Gastrocnemius medialis (tissue), 4 donors: ENCODE measurements around the gene ALOX5AP.

Experiments
- POLR2A ChIP-seq, 2 donors: fragments of 450-650 bp; IDR thresholded peaks; one replicate each; pipeline ENCODE4 v1.6.1; 2017; ENCODE audit warnings: antibody characterized with exemption in 2 of 2, mild to moderate bottlenecking in 2 of 2, moderate library complexity in 2 of 2
- TF ChIP-seq, protein P1 (sequence below), 5 experiments: fragments of 450-650 bp in 3 of 5; fragments of 200-600 bp in 2 of 5; sonication (generic) in 2 of 5; IDR thresholded peaks in 4 of 5; conservative IDR thresholded peaks in 1 of 5; 1 replicate in 4 of 5; 2 replicates in 1 of 5; pipeline ENCODE4 v1.5.1; 2016 to 2019; ENCODE audit warnings: antibody characterized with exemption in 5 of 5, mild to moderate bottlenecking in 3 of 5, moderate library complexity in 3 of 5

DNA sequence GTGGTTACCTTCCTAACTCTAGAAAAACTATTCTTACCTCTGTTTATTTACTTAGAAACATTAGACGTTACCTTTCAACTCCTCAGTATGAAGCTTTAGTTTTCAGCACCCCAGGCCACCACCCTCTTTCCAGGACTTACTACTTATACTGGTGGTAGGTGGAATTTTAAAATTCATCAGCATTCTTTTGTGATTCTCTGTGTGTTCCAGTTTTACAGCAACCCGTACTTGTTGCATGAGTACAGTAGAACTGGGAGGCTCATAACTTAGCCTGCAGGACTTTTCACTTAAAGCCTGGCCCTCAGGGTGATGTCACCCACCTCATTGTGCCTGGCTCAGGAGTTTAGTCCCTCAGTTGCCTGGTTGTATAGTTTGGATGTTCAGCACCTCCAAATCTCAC, 49.4 kb upstream of the ALOX5AP start:
- TF ChIP-seq, protein P1, sequence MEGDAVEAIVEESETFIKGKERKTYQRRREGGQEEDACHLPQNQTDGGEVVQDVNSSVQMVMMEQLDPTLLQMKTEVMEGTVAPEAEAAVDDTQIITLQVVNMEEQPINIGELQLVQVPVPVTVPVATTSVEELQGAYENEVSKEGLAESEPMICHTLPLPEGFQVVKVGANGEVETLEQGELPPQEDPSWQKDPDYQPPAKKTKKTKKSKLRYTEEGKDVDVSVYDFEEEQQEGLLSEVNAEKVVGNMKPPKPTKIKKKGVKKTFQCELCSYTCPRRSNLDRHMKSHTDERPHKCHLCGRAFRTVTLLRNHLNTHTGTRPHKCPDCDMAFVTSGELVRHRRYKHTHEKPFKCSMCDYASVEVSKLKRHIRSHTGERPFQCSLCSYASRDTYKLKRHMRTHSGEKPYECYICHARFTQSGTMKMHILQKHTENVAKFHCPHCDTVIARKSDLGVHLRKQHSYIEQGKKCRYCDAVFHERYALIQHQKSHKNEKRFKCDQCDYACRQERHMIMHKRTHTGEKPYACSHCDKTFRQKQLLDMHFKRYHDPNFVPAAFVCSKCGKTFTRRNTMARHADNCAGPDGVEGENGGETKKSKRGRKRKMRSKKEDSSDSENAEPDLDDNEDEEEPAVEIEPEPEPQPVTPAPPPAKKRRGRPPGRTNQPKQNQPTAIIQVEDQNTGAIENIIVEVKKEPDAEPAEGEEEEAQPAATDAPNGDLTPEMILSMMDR (IDR thresholded peaks at IDR 0.05 in 4 of 5, conservative IDR thresholded peaks at IDR 0.05 in 1 of 5) = no peak
- no peak for TF ChIP-seq POLR2A (IDR thresholded peaks at IDR 0.05)
